KBM-7 (cell line): ENCODE measurements around the gene MACC1.
"Not testable (repeated sequence)": the region's sequence is repeated elsewhere in the genome, so short reads cannot be mapped to it uniquely, and the experiment has no call there.

Experiments used
- DNase-seq: peaks from one replicate; pipeline ENCODE4 v3.0.0-alpha.2; 2015
- in situ Hi-C: fragments of 300-500 bp; cut with MboI; formaldehyde crosslinking; loops from 2 replicates; pipeline ENCODE4 v1.14.3; 2020; ENCODE audit warnings: low sequenced_read_pairs, low pct_unique_long_range_greater_than_20kb, mixed read lengths

Gene MACC1

GRCh38 chr7:20213378-20213777, 3.8 kb downstream of the MACC1 start:
- in situ Hi-C loops: no loop called here
- no peak for DNase-seq

- in situ Hi-C loops: no loop called here
- DNase-seq: no peak
These were observed 5.8 kb downstream of the MACC1 start for GRCh38 chr7:20211376-20211775.

GRCh38 chr7:20208651-20209307, 8.4 kb downstream of the MACC1 start:
- DNase-seq: no peak
- in situ Hi-C loops: no loop called here

- DNase-seq, in situ Hi-C loops: not testable (repeated sequence)
These were observed 9.4 kb downstream of the MACC1 start for GRCh38 chr7:20207811-20208210.

- no peak for DNase-seq
- in situ Hi-C loops: no loop called here
These were observed 10.9 kb downstream of the MACC1 start for GRCh38 chr7:20206104-20206896.

- in situ Hi-C loops: no loop called here
- no peak for DNase-seq
These were observed 13.9 kb downstream of the MACC1 start for GRCh38 chr7:20203316-20203715.

GRCh38 chr7:20201380-20201779, 15.8 kb downstream of the MACC1 start:
- peak; percentile 73 for DNase-seq

GRCh38 chr7:20200971-20201370, 16.2 kb downstream of the MACC1 start:
- in situ Hi-C loops: no loop called here
- peak; percentile 30 for DNase-seq

More at GRCh38 chr7:20201380-20201779, 15.8 kb downstream of the MACC1 start:
- in situ Hi-C loops: no loop called here

- in situ Hi-C loops: no loop called here
- peak; percentile 34 for DNase-seq
These were observed 16.8 kb downstream of the MACC1 start for GRCh38 chr7:20200361-20200760.

GRCh38 chr7:20199015-20199737, 18.0 kb downstream of the MACC1 start:
- in situ Hi-C loops: no loop called here
- DNase-seq: peak; percentile 98

- DNase-seq: no peak
- in situ Hi-C loops: no loop called here
These were observed 18.9 kb downstream of the MACC1 start for GRCh38 chr7:20198260-20198659.

- in situ Hi-C loops: no loop called here
- no peak for DNase-seq
These were observed 19.3 kb downstream of the MACC1 start for GRCh38 chr7:20197837-20198236.

- in situ Hi-C loops: no loop called here
- DNase-seq: no peak
These were observed 19.9 kb downstream of the MACC1 start for GRCh38 chr7:20197125-20197748.

- in situ Hi-C loops: no loop called here
- no peak for DNase-seq
These were observed 22.7 kb downstream of the MACC1 start for GRCh38 chr7:20194343-20194995.

- in situ Hi-C loops: no loop called here
- DNase-seq: no peak
These were observed 23.3 kb downstream of the MACC1 start for GRCh38 chr7:20193873-20194272.

- in situ Hi-C loops: no loop called here
- no peak for DNase-seq
These were observed 23.9 kb downstream of the MACC1 start for GRCh38 chr7:20193242-20193777.

GRCh38 chr7:20191391-20191869, 25.8 kb downstream of the MACC1 start:
- no peak for DNase-seq

GRCh38 chr7:20190560-20191390, 26.4 kb downstream of the MACC1 start:
- in situ Hi-C loops: no loop called here

More at GRCh38 chr7:20191391-20191869, 25.8 kb downstream of the MACC1 start:
- in situ Hi-C loops: no loop called here

More at GRCh38 chr7:20190560-20191390, 26.4 kb downstream of the MACC1 start:
- peak; percentile 30 for DNase-seq
